HG03097 (cell line): ENCODE measurements around the gene GEN1.

Experiments
- ATAC-seq: cut with Tn5 transposase; IDR thresholded peaks from one replicate; pipeline ENCODE4 v1.9.1; 2021; ENCODE audit not compliant: unreplicated experiment, low FRiP score

GEN1 gene

DNA sequence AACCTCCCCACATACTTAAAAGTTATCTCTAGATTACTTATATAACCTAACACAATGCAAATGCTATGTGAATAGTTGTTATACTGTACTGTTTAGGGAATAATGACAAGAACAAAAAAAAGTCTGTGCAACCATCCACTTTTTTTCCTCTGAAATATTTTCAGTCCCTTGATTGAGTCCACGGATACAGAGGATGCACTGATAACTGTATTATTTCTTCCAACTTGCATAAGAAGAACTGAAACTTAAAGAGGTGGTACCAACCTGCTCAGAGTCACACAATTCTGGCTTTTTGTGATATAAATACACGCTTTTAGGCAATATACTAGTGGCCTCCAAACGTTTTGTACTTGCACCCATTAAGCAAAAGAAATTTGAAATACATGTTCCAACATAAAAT is 1.7 kb upstream of the GEN1 start:
- no peak for ATAC-seq

DNA sequence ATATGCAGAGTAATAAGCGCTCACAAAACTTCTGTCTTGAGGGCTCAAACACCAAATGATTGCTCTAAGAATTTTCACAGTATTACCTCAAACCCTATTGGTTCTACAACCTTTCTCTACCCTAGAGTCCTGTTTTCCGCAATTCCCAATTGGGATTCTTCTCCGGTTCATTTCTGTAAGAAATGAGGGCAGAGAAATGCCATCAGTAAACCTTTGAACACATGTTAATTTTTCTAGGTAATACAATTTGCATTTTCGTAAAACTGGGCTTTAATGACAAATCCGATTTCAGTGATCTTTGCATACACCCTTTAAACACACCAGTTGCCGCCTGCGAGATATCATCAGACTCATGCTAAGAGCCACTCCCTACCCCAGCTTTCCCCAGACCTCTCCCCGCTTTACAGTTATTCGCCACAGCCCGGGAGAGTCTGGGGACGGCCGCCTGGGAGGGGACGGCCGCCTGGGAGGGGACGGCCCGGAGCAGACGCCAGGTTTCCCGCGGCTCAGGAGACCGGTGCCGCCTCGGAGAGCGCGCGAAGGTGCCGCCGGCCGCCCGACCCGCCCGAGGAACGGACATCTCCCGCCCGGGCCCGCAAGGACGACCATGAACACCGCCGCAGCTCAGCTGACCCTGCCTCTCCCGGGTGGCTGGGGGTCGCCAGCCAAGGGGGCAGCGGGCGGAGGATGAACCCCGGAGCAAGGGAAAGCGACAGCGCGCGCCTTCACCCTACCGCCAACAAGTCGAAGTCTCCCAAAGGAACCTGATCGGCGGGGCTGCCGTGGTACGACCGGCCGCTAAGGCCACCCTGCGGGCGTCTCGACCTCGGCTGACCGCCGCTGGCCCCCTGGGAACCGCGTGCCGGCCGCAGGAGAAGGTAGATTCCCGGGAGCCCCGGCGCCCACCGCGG is 791 bp upstream of the GEN1 start:
- peak; percentile 32 for ATAC-seq

GRCh38 chr2:17754773-17755425 is 961 bp downstream of the GEN1 start:
- no peak for ATAC-seq

DNA sequence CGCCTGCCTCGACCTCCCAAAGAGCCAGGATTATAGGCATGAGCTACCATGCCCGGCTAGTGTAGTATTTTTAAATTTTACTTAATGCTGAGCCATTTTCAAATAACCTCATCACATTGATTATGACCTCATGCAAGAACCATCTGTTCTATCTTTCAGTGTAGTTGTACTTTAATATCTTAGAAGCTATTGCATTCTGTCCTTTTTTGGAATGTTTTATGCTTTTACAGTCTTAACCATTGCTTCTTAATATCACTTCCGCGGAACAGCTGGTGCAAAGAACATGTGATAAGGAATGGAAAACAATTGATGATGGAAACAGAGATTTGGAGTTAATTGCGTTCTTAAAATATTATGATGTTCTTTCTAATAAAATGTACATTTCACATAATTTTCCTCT is 2.7 kb downstream of the GEN1 start:
- ATAC-seq: no peak

DNA sequence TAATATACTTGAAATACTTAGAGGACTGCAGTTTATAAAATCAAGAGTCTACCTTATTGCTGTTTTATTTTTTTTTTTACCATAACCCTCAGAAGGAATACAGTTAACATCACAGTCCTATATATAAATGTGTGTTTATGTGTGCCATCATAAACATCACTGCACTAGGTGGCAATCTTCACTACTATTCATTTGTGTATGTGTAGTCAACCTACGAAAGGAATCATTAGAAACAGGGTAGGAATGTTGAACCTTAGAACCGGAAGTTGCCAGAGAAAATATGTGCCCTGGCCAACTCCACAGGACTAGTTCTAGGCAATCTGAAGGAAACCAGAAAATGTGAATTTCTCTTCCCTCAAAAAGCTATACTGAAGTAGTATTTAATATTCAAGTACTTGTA is 3.4 kb downstream of the GEN1 start:
- ATAC-seq: no peak

DNA sequence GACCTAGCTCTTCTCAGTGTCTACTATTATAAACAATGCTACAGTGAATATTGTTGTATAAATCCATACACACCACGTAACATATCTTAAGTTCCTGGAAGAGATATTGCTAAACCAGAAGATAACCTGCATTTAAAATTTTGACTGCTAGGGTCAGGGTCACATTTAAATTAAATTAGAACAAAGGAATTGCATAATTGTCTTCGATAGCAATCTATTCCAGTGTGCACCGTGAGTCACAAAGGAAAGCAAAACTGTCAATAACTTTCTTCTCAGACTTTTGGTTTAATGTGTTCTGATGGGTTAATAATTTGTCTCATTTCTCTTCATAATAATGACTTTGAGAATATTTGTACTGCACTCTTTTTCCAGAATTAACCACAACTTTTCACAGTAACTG is 4.2 kb downstream of the GEN1 start:
- ATAC-seq: no peak

DNA sequence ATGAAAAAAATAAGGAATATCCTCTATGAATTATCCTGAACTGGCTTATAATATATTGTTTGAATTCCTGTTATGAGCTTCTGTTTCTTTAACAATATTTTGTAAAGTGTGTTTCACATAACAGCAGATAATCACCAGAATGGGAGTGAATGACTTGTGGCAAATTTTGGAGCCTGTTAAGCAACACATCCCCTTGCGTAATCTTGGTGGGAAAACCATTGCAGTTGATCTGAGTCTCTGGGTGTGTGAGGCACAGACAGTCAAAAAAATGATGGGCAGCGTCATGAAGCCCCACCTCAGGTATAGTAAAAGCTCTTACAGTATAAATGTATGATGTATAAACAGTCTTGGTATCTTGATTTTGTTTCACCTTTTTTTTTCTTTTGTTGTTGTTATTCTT is 5.9 kb downstream of the GEN1 start:
- no peak for ATAC-seq

DNA sequence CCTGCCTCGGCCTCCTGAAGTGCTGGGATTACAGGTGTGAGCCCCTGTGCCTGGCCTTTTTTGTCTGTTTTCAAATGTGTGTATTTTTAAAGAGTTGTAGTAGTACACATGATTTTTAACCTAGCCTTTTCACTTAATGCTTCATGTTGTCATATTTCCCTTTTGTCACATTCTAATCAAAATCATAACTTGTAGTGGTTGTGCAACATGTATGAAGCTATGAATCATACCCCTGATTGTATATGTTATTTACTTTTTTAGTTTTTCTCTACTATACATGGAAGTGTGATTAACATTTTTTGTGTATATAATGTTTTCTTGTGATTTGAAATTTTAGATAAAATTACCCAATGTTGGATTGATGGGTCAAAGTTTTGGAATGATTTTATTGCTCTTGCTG is 8.5 kb downstream of the GEN1 start:
- no peak for ATAC-seq

- ATAC-seq: no peak
Measured at GRCh38 chr2:17763641-17764333, 9.8 kb downstream of the GEN1 start.

- no peak for ATAC-seq
Measured at GRCh38 chr2:17765398-17765797, 11.5 kb downstream of the GEN1 start.

DNA sequence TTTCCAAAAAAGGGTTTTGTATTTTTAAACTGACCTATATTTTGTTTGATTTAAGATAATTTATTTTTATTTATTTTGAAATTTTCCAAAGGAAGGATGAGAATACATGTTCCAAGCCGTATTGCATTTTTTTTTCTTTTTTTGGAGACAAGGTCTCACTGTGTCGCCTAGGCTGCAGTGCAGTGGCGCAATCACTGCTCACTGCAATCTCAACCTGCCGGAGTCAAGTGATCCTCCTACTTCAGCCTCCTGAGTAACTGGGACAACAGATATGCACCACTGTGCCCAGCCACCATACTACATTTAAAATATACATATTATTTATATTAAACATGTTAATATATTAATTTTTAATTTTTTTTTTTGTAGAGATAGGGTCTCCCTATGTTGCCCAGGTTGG is 15.0 kb downstream of the GEN1 start:
- ATAC-seq: no peak

GRCh38 chr2:17771956-17772355 is 18.0 kb downstream of the GEN1 start:
- no peak for ATAC-seq

GRCh38 chr2:17772532-17772931 is 18.6 kb downstream of the GEN1 start:
- ATAC-seq: no peak

GRCh38 chr2:17780546-17780945 is 26.6 kb downstream of the GEN1 start:
- no peak for ATAC-seq

DNA sequence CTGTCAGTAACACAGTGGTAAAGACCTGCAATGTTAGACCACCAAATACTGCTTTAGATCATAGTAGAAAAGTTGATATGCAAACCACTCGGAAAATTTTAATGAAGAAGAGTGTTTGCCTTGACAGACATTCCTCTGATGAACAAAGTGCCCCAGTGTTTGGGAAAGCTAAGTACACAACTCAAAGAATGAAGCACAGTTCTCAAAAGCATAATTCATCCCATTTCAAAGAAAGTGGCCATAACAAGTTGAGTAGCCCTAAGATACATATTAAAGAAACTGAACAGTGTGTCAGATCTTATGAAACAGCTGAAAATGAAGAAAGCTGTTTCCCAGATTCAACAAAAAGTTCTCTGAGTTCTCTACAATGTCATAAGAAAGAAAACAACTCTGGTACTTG is 27.5 kb downstream of the GEN1 start:
- ATAC-seq: no peak

DNA sequence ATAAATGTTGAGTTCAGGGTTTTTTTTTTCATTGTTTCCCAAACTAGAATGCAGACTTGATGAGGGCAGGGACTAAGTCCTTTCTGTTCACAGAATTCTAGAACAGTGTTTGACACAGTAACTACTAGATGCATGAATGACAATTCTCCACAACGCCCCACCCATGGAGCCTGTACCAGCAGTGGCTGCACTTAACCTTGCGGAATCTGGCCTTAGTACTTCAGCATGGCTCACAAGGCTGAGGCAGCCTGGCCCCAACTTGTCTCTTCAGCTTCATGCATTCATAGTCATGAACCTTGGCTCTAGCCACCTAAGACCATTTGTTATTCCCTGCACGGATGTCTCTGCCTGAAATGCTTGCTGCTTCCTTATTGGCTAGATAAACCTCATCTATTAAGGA is 32.8 kb downstream of the GEN1 start:
- ATAC-seq: no peak

GRCh38 chr2:17788773-17789172 is 34.8 kb downstream of the GEN1 start:
- no peak for ATAC-seq

GRCh38 chr2:17790536-17790935 is 36.6 kb downstream of the GEN1 start:
- no peak for ATAC-seq

DNA sequence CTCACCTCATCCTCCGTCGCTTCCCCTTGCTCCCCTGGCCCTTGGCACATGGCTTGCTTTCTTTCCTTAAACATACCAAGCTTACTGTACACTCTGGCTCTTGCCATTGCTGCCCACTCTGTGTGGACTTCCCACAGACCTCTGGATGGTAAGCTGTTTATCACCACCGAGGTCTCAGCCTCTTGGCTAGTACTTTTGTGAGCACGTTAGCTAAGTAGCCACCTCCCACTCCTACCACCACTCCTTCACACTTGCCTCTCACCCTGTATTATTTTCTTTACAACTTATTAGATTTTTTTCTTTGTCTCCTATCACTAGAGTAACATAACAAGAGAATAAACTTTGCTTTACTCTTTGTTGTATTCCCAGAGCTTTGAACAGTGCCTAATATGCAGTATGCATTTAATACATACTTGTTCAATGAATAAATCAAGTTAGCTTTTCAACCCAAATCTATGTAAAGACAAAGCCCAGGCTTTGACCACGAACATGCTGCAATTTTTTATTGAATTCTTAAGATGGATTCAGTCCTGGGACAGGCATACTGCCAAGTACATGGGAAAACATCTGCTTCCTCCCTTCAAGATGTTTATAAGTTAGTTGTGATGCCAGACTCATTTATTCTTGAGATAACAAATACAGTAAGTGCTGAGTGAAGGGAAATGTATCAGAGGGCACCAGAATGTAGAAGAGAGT is 37.3 kb downstream of the GEN1 start:
- ATAC-seq: no peak

DNA sequence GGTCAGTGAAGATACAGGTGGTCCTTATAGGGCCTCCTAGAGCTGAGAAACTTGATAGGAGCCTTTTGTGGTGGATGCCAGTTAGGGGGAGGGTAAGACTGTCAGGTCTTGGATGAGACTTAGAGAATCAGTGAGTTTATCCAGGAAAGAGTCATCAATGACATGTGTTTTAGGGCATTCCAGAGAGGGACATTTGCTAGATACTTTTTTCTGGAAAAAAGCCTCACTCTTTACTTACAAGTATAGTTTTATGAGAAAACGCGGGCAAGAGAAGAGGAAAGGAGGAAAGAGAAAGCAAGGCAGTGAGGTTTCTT is 37.8 kb downstream of the GEN1 start:
- no peak for ATAC-seq

DNA sequence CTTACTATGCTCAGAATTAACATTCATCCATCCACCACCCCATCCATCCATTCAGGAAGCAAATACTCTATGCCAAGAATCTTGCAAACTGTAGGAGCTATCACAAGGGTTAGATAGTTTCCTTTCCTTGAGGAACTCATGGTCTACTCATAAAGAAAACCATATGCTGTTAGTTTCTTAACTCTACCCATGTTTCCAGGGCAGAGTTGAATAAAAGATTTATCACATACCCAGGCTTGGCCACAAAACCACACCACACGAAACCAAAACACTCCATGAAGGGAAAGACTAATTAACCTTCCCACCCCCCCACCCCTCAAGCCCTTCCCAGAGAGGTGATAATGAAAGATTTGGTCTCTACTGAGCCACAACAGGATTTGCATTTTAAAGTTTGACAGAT is 38.6 kb downstream of the GEN1 start:
- peak; percentile 71 for ATAC-seq
